ENCODE data around the gene OPHN1. TPM values are rescaled to one million over a fixed set of nuclear protein-coding genes. Genes with fewer than 3 reads are reported as not detected.
"Not testable (repeated sequence)": the region's sequence is repeated elsewhere in the genome, so short reads cannot be mapped to it uniquely, and the experiment has no call there.

The OPHN1 gene
- total and polyA plus RNA-seq, 4 experiments from 2014 or later = 0.03 to 0.44 (median 0.23) TPM; not detected in 1

DNA sequence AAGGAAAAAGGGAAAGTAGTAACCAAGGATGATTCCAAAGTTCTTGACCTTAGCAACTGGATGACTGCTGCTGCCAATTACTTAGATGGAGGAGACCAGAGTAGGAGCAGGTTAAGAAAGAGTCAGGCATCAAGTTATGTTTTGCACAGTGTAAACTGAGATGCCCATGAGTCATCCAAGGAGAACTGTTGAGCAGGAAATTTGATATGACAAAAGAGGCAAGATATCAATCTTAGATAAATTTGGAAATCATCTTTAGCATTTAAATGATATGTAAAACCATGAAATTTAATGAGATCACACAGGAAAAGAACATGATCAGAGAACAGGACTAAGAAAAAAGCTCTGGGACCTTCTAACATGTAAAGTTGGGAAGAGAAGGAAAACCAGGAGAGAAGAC lies 361.3 kb downstream of the OPHN1 start:
- Mint-ChIP-seq H3K36me3 (no peaks in the 10 kb centered on the region), H3K4me1 (no peaks in the 10 kb centered on the region), H3K27ac (no peak overlapping the region), H3K9me3 (no peaks in the 10 kb centered on the region), H3K27me3 (no peaks in the 10 kb centered on the region), H3K4me3 (no peak overlapping the region)
- Histone ChIP-seq H3K36me3 (ENCODE audit: insufficient read depth, low read length) (no peaks in the 10 kb centered on the region), H3K27ac (ENCODE audit: low read depth, low read length) (no peak overlapping the region), H3K27me3 (ENCODE audit: insufficient read depth, low read length) (no peaks in the 10 kb centered on the region), H3K4me3 (ENCODE audit: low read length in 2 of 2) (no peak overlapping the region), H3K4me1 (ENCODE audit: insufficient read depth, low read length) (no peaks in the 10 kb centered on the region), H3K9me3 (ENCODE audit: control insufficient read depth in 1 of 2, low read length in 2 of 2) (no peaks in the 10 kb centered on the region)
- intact Hi-C loops (cut with micrococcal nuclease) = no loop called here
- DNase-seq = no peak
- ChIA-PET POLR2A (ENCODE audit: partially characterized antibody) (no interaction called here), CTCF (ENCODE audit: partially characterized antibody) (no interaction called here)

DNA sequence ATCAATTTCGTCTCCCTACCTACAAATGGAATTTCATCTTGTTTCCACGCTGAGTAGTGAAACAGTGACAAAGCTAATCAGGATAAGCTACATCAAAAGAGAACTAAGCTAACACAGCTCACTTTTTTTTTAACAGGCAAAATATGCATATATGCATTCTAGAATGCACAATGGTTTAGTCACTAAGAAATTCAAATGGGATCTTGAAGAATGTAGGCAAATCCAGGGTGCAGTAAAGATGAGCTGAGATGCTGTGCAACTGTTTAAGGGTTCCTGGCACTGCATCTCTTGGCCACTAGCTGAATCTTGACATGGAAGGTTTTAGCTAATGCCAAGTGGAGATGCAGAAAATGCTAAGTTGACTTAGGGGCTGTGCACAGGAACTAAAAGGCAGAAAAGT lies 363.2 kb downstream of the OPHN1 start:
- not testable (repeated sequence) for H3K9me3 Mint-ChIP-seq

DNA sequence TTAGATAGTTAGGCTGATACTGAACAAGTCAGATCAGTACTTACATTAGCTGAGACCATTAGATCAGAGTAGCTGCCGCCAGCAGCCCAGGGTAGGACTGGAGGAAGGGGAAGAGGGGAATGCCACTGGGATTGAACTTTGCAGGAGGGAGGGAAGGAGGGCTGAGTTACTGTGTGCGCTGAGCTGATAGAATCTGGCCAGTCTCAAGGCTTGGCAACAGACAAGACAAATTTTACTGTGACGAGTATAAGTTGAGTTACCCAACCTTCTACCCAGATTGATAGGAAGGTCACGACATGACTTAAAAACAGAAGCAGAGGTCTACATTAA lies 372.1 kb downstream of the OPHN1 start:
- Histone ChIP-seq H3K9me3 (ENCODE audit: control insufficient read depth in 1 of 2, low read length in 2 of 2) (no peaks in the 10 kb centered on the region), H3K27ac (ENCODE audit: low read depth, low read length) (no peak overlapping the region), H3K4me3 (ENCODE audit: low read length in 2 of 2) (no peak overlapping the region), H3K27me3 (ENCODE audit: insufficient read depth, low read length) (no peaks in the 10 kb centered on the region), H3K36me3 (ENCODE audit: insufficient read depth, low read length) (no peaks in the 10 kb centered on the region), H3K4me1 (ENCODE audit: insufficient read depth, low read length) (no peaks in the 10 kb centered on the region)
- ChIA-PET POLR2A (ENCODE audit: partially characterized antibody) (no interaction called here), CTCF (ENCODE audit: partially characterized antibody) (no interaction called here)
- Mint-ChIP-seq H3K36me3 (no peaks in the 10 kb centered on the region), H3K4me1 (no peaks in the 10 kb centered on the region), H3K27me3 (no peaks in the 10 kb centered on the region), H3K9me3 (no peaks in the 10 kb centered on the region), H3K4me3 (no peak overlapping the region), H3K27ac (no peak overlapping the region)
- DNase-seq = no peak
- intact Hi-C loops (cut with micrococcal nuclease) = no loop called here

More for the DNA sequence above, 363.2 kb downstream of the OPHN1 start:
- H3K4me3 Mint-ChIP-seq; H3K4me1 ChIP-seq (ENCODE audit: insufficient read depth, low read length); H3K4me1 Mint-ChIP-seq; CTCF ChIA-PET (ENCODE audit: partially characterized antibody); H3K27ac ChIP-seq (ENCODE audit: low read depth, low read length); H3K27ac Mint-ChIP-seq; intact Hi-C loops (cut with micrococcal nuclease); H3K36me3 Mint-ChIP-seq; POLR2A ChIA-PET (ENCODE audit: partially characterized antibody); H3K27me3 ChIP-seq (ENCODE audit: insufficient read depth, low read length); H3K9me3 ChIP-seq (ENCODE audit: control insufficient read depth in 1 of 2, low read length in 2 of 2); H3K36me3 ChIP-seq (ENCODE audit: insufficient read depth, low read length); DNase-seq; H3K27me3 Mint-ChIP-seq; H3K4me3 ChIP-seq (ENCODE audit: low read length in 2 of 2): not testable (repeated sequence)

DNA sequence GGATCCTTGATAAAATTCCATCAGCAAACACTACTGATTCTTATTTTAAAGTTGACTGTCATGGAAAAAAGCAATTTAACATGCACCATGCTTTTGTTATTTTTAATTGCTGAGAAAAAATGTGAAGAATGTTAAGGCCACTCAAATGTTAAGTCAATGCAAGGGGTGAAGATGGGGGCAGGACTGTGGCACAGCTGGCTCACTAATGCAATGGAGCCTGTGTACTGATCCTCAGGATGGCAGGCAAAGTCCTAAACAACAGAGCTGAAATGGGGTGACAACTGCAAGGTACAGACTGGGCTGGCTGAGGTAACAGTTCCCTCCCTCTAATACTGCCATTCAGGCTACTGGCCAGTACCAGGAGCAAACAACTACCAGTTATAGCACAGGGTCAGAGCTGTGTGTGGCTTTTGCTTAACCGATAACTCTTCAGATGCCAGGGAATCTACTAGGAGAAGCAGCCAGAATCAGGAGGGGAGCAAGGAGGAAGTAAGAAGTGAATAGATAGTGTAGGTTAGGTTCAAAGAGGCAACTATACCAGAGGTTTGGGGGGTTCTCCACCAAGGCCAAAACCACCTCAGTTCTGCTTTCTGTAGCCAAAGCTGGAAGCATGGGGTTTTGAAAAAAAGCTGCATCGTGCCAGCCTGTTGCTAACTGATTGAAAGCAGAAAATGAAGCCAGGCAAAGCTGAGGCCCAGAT lies 372.6 kb downstream of the OPHN1 start:
- Histone ChIP-seq H3K4me1 (ENCODE audit: insufficient read depth, low read length) (no peaks in the 10 kb centered on the region), H3K9me3 (ENCODE audit: control insufficient read depth in 1 of 2, low read length in 2 of 2) (no peaks in the 10 kb centered on the region), H3K27me3 (ENCODE audit: insufficient read depth, low read length) (no peaks in the 10 kb centered on the region), H3K36me3 (ENCODE audit: insufficient read depth, low read length) (no peaks in the 10 kb centered on the region), H3K27ac (ENCODE audit: low read depth, low read length) (no peak overlapping the region), H3K4me3 (ENCODE audit: low read length in 2 of 2) (no peak overlapping the region)
- Mint-ChIP-seq H3K4me3 (no peak overlapping the region), H3K9me3 (no peaks in the 10 kb centered on the region), H3K4me1 (no peaks in the 10 kb centered on the region), H3K36me3 (no peaks in the 10 kb centered on the region), H3K27me3 (no peaks in the 10 kb centered on the region), H3K27ac (no peak overlapping the region)
- ChIA-PET POLR2A (ENCODE audit: partially characterized antibody) (no interaction called here), CTCF (ENCODE audit: partially characterized antibody) (no interaction called here)
- intact Hi-C loops (cut with micrococcal nuclease) = no loop called here
- no peak for DNase-seq

DNA sequence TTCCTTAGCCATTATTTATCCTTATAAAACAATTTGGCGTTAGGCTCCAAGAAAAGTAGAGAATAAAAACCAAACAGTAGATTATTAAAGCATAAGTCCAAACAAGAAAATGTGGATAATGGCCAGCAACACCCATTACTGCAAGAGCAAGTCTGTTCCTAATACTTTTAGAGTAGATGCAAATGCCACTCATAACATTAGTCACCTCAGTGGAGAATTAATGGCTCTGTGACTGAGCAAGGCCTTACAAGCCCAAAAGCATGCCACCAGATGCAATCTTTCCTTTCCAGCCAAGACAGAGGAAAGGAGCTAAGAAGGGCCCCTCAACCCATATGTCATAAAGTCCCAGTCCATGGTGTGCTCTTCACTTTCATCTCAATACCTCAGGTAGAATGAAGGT lies 373.8 kb downstream of the OPHN1 start:
- H3K4me3 Mint-ChIP-seq = no peak overlapping the region
- no peak overlapping the region for H3K27ac ChIP-seq (ENCODE audit: low read depth, low read length)
- no peaks in the 10 kb centered on the region for H3K4me1 Mint-ChIP-seq
- ChIA-PET CTCF (ENCODE audit: partially characterized antibody) (no interaction called here), POLR2A (ENCODE audit: partially characterized antibody) (no interaction called here)
- intact Hi-C loops (cut with micrococcal nuclease) = no loop called here
- no peak overlapping the region for H3K4me3 ChIP-seq (ENCODE audit: low read length in 2 of 2)
- DNase-seq = no peak
- no peaks in the 10 kb centered on the region for H3K27me3 Mint-ChIP-seq
- H3K27ac Mint-ChIP-seq = no peak overlapping the region
- no peaks in the 10 kb centered on the region for H3K9me3 Mint-ChIP-seq
- no peaks in the 10 kb centered on the region for H3K9me3 ChIP-seq (ENCODE audit: control insufficient read depth in 1 of 2, low read length in 2 of 2)
- H3K4me1 ChIP-seq (ENCODE audit: insufficient read depth, low read length) = no peaks in the 10 kb centered on the region
- H3K36me3 ChIP-seq (ENCODE audit: insufficient read depth, low read length) = no peaks in the 10 kb centered on the region
- no peaks in the 10 kb centered on the region for H3K36me3 Mint-ChIP-seq
- H3K27me3 ChIP-seq (ENCODE audit: insufficient read depth, low read length) = no peaks in the 10 kb centered on the region

DNA sequence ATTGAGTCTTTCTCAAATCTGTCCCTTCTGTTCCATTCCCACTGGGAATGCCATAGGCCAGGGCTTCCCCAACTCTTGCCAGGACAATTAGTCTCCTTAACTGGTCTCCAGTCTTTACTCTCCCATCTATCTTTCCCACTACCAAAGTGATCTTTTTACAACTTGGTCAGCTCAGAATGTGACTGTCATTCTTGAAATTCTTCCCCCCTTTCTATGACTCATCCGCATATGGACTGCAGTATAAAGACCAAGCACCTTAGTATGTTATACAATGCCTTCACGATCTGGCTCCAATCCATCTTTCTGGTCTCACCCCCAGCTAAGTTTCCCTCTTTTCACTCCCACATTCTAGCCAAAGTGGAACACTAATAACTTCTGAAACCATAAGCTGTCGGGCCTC lies 383.8 kb downstream of the OPHN1 start:
- DNase-seq = no peak
- H3K27ac Mint-ChIP-seq = no peak overlapping the region
- Histone ChIP-seq H3K27me3 (ENCODE audit: insufficient read depth, low read length) (no peaks in the 10 kb centered on the region), H3K4me3 (ENCODE audit: low read length in 2 of 2) (no peak overlapping the region), H3K4me1 (ENCODE audit: insufficient read depth, low read length) (no peaks in the 10 kb centered on the region), H3K36me3 (ENCODE audit: insufficient read depth, low read length) (no peaks in the 10 kb centered on the region), H3K9me3 (ENCODE audit: control insufficient read depth in 1 of 2, low read length in 2 of 2) (no peaks in the 10 kb centered on the region), H3K27ac (ENCODE audit: low read depth, low read length) (no peak overlapping the region)
- peaks cover 0 to 2% (median 0%) of the 10 kb centered on the region in 8 donors for H3K9me3 Mint-ChIP-seq
- H3K4me3 Mint-ChIP-seq = no peak overlapping the region
- CTCF ChIA-PET (ENCODE audit: partially characterized antibody) = no interaction called here
- H3K27me3 Mint-ChIP-seq = no peaks in the 10 kb centered on the region
- H3K36me3 Mint-ChIP-seq = no peaks in the 10 kb centered on the region
- H3K4me1 Mint-ChIP-seq = no peaks in the 10 kb centered on the region
- intact Hi-C loops (cut with micrococcal nuclease) = no loop called here
- POLR2A ChIA-PET (ENCODE audit: partially characterized antibody) = no interaction called here

DNA sequence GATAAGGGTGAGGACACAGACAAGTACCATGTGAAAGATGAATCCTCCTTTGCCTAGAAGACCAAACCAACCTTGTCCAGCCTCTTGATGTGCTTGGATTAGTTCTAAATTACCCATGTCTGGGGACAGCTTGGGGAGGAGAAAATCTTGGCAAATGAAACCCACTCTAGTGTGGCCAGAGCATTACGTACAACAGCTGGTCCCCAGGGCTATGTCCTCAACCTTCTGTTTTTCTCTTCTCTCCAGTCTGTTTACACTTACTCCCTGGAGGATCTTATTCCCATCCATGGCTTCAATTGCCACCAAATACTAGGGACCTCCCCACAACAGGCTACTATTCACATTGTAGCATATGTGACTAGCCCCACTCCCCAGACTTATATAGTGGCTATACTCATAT lies 384.5 kb downstream of the OPHN1 start:
- no peaks in the 10 kb centered on the region for H3K36me3 ChIP-seq (ENCODE audit: insufficient read depth, low read length)
- ChIA-PET CTCF (ENCODE audit: partially characterized antibody) (no interaction called here), POLR2A (ENCODE audit: partially characterized antibody) (no interaction called here)
- H3K4me3 ChIP-seq (ENCODE audit: low read length in 2 of 2) = no peak overlapping the region
- H3K27ac ChIP-seq (ENCODE audit: low read depth, low read length) = no peak overlapping the region
- H3K4me1 ChIP-seq (ENCODE audit: insufficient read depth, low read length) = no peaks in the 10 kb centered on the region
- no peaks in the 10 kb centered on the region for H3K27me3 ChIP-seq (ENCODE audit: insufficient read depth, low read length)
- Mint-ChIP-seq H3K9me3 (peaks cover 0 to 2% (median 0%) of the 10 kb centered on the region in 8 donors), H3K4me1 (no peaks in the 10 kb centered on the region), H3K27ac (no peak overlapping the region), H3K4me3 (no peak overlapping the region), H3K36me3 (no peaks in the 10 kb centered on the region), H3K27me3 (no peaks in the 10 kb centered on the region)
- no peak for DNase-seq
- H3K9me3 ChIP-seq (ENCODE audit: control insufficient read depth in 1 of 2, low read length in 2 of 2) = no peaks in the 10 kb centered on the region
- intact Hi-C loops (cut with micrococcal nuclease) = no loop called here

DNA sequence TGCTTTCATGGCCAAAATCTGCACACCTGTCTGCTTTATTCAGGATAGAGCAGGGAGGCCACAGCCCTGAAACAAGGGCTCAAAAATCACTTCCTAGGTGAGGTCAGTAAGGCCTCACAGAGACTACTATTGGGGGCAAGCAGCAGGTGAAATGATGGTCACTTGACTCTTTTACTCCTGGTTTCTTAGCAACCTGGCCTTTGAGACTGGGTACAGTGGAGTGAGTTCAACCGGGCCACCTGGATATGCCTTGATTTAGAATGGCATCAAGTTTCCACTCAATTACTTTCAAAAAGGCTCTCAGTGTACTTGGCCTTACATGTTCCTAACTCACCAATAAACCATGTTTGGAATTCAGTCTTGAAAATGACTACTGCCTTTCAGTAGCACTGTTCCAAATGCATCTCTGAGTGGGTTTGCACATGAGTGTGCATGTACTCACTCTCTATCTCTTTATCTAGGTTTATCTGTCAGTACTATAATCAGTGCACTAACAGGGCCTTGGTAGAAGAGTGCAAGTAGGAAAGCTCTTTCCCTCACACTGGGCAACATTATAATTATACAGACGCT lies 388.2 kb downstream of the OPHN1 start:
- Histone ChIP-seq H3K27ac (ENCODE audit: low read depth, low read length) (no peak overlapping the region), H3K27me3 (ENCODE audit: insufficient read depth, low read length) (no peaks in the 10 kb centered on the region), H3K4me3 (ENCODE audit: low read length in 2 of 2) (no peak overlapping the region), H3K9me3 (ENCODE audit: control insufficient read depth in 1 of 2, low read length in 2 of 2) (no peaks in the 10 kb centered on the region), H3K36me3 (ENCODE audit: insufficient read depth, low read length) (no peaks in the 10 kb centered on the region), H3K4me1 (ENCODE audit: insufficient read depth, low read length) (no peaks in the 10 kb centered on the region)
- intact Hi-C loops (cut with micrococcal nuclease) = no loop called here
- Mint-ChIP-seq H3K27ac (no peak overlapping the region), H3K4me1 (no peaks in the 10 kb centered on the region), H3K9me3 (no peaks in the 10 kb centered on the region), H3K27me3 (no peaks in the 10 kb centered on the region), H3K4me3 (no peak overlapping the region), H3K36me3 (no peaks in the 10 kb centered on the region)
- ChIA-PET CTCF (ENCODE audit: partially characterized antibody) (no interaction called here), POLR2A (ENCODE audit: partially characterized antibody) (no interaction called here)
- DNase-seq = no peak
